Calu3 (cell line): ENCODE results near the gene RACGAP1. TPM values are rescaled to one million over a fixed set of nuclear protein-coding genes. Genes with fewer than 3 reads are reported as not detected.
"Not testable (repeated sequence)": the region's sequence is repeated elsewhere in the genome, so short reads cannot be mapped to it uniquely, and the experiment has no call there.

Experiments
- BruUV-seq: library from RNA; stranded (reverse); fragments of 400-500 nt; replicated peaks from 2 replicates; lab custom pipeline; 2021; lab: Mats Ljungman, UMichigan
- CTCF ChIA-PET: fragments of 300-600 bp; sonication (Branson Sonifier 250); formaldehyde crosslinking; loops from one replicate; lab custom pipeline; 2022; ENCODE audit warnings: antibody characterized with exemption; lab: Charles Lee
- DNase-seq: peaks from one replicate; pipeline ENCODE4 v3.0.0; 2022
- H3K27ac Mint-ChIP-seq: one replicate; pipeline ENCODE4 v1.8.0; 2022; ENCODE audit warnings: mixed read lengths; ENCODE audit not compliant: unreplicated experiment
- H3K27me3 Mint-ChIP-seq: one replicate; pipeline ENCODE4 v1.8.0; 2022; ENCODE audit warnings: mixed read lengths; ENCODE audit not compliant: unreplicated experiment
- H3K36me3 Mint-ChIP-seq: one replicate; pipeline ENCODE4 v1.8.0; 2022; ENCODE audit warnings: mild to moderate bottlenecking, moderate library complexity, mixed read lengths; ENCODE audit not compliant: insufficient read depth, unreplicated experiment
- H3K4me1 Mint-ChIP-seq: one replicate; pipeline ENCODE4 v1.8.0; 2022; ENCODE audit warnings: mild to moderate bottlenecking, low read depth, mixed read lengths; ENCODE audit not compliant: unreplicated experiment
- H3K4me3 Mint-ChIP-seq: one replicate; pipeline ENCODE4 v1.8.0; 2022; ENCODE audit warnings: mild to moderate bottlenecking, low read depth, moderate library complexity, mixed read lengths; ENCODE audit not compliant: unreplicated experiment
- H3K9me3 Mint-ChIP-seq: one replicate; pipeline ENCODE4 v1.8.0; 2022; ENCODE audit warnings: low read depth, mixed read lengths; ENCODE audit not compliant: unreplicated experiment
- CTCF ChIP-seq: fragments of 200-600 bp; IDR thresholded peaks from one replicate; pipeline ENCODE4 v1.8.0; 2022; ENCODE audit warnings: antibody characterized with exemption; ENCODE audit not compliant: unreplicated experiment
- intact Hi-C: fragments of 100-400 bp; cut with micrococcal nuclease; formaldehyde crosslinking; loops from one replicate; pipeline ENCODE4 v1.10.0; 2022; ENCODE audit not compliant: unreplicated experiment
- total RNA-seq: library from RNA; stranded (reverse); gene quantifications from 2 replicates; pipeline ENCODE4 v1.2.3, GENCODE V29; 2022

Gene RACGAP1
- total RNA-seq, 1 experiment from 2014 or later, result 62.0 TPM

- Mint-ChIP-seq H3K4me1 (no peaks in the 10 kb centered on the region), H3K36me3 (no peaks in the 10 kb centered on the region), H3K9me3 (no peaks in the 10 kb centered on the region), H3K4me3 (no peak overlapping the region), H3K27ac (no peak overlapping the region), H3K27me3 (peaks cover 29% of the 10 kb centered on the region)
- CTCF ChIA-PET, result interaction anchor here (1.2 kb wide), 1 partner anchor 16 kb away, joined by 4 read pairs; no protein-coding TSS in a partner anchor
- BruUV-seq, result no TSS peak
- no peak for TF ChIP-seq CTCF
- DNase-seq, result no peak
- intact Hi-C loops, result no loop called here
Observed at GRCh38 chr12:50038336-50038735, 13.0 kb upstream of the RACGAP1 start.

GRCh38 chr12:50032854-50033581 is 7.7 kb upstream of the RACGAP1 start:
- no peak overlapping the region for H3K27ac Mint-ChIP-seq

GRCh38 chr12:50032515-50032853 is 7.2 kb upstream of the RACGAP1 start:
- Mint-ChIP-seq H3K27me3 (no peaks in the 10 kb centered on the region), H3K27ac (no peak overlapping the region), H3K4me1 (no peaks in the 10 kb centered on the region), H3K4me3 (no peak overlapping the region), H3K9me3 (no peaks in the 10 kb centered on the region), H3K36me3 (no peaks in the 10 kb centered on the region)
- DNase-seq, result no peak
- TF ChIP-seq CTCF, result no peak
- BruUV-seq, result no TSS peak
- CTCF ChIA-PET, result no interaction called here
- intact Hi-C loops, result no loop called here

More at GRCh38 chr12:50032854-50033581, 7.7 kb upstream of the RACGAP1 start:
- intact Hi-C loops, result no loop called here
- Mint-ChIP-seq H3K27me3 (no peaks in the 10 kb centered on the region), H3K9me3 (no peaks in the 10 kb centered on the region), H3K4me3 (no peak overlapping the region), H3K36me3 (no peaks in the 10 kb centered on the region), H3K4me1 (no peaks in the 10 kb centered on the region)
- no peak for DNase-seq
- no TSS peak for BruUV-seq
- CTCF ChIA-PET, result no interaction called here
- no peak for TF ChIP-seq CTCF

- H3K36me3 Mint-ChIP-seq, intact Hi-C loops, H3K4me3 Mint-ChIP-seq, H3K9me3 Mint-ChIP-seq, DNase-seq, H3K27ac Mint-ChIP-seq, CTCF ChIA-PET, H3K27me3 Mint-ChIP-seq, BruUV-seq, H3K4me1 Mint-ChIP-seq: not testable (repeated sequence)
Observed at GRCh38 chr12:50030449-50030848, 5.2 kb upstream of the RACGAP1 start.

GRCh38 chr12:50026691-50027090 is 1.4 kb upstream of the RACGAP1 start:
- intact Hi-C loops, result no loop called here
- no peak overlapping the region for H3K27ac Mint-ChIP-seq
- H3K27me3 Mint-ChIP-seq, result no peaks in the 10 kb centered on the region
- CTCF ChIA-PET, result no interaction called here
- no peak for TF ChIP-seq CTCF
- no TSS peak for BruUV-seq
- no peaks in the 10 kb centered on the region for H3K9me3 Mint-ChIP-seq
- H3K4me1 Mint-ChIP-seq, result peaks cover 10% of the 10 kb centered on the region
- no peak for DNase-seq
- peaks cover 17% of the 10 kb centered on the region for H3K36me3 Mint-ChIP-seq
- no peak overlapping the region for H3K4me3 Mint-ChIP-seq
